Neural cell (in vitro differentiated cells): ENCODE data around the gene ASNS. TPM values are rescaled to one million over a fixed set of nuclear protein-coding genes. Genes with fewer than 3 reads are reported as not detected.

Experiments
- H2AFZ ChIP-seq: fragments of 200-600, 300-800 bp; sonication (generic), shearing (Covaris generic); 2 replicates; pipeline ENCODE4 v1.6.0; 2014; ENCODE audit warnings: low read depth, mild to moderate bottlenecking, antibody characterized with exemption, low read length, moderate library complexity
- H3F3A ChIP-seq: fragments of 200-600 bp; shearing (Covaris generic); 2 replicates; pipeline ENCODE4 v1.6.1; 2016; ENCODE audit warnings: mild to moderate bottlenecking, moderate library complexity, mixed read lengths, antibody characterized with exemption, low read length; ENCODE audit not compliant: insufficient read depth, poor library complexity, severe bottlenecking
- H3K27ac ChIP-seq: fragments of 200-600, 300-800 bp; sonication (generic), shearing (Covaris generic); 2 replicates; pipeline ENCODE4 v1.5.1; 2014; ENCODE audit warnings: mild to moderate bottlenecking, low read length, moderate library complexity
- H3K27me3 ChIP-seq: fragments of 300-800, 200-600 bp; sonication (generic), shearing (Covaris generic); 2 replicates; pipeline ENCODE4 v1.6.0; 2014; ENCODE audit warnings: mild to moderate bottlenecking, low read depth, low read length, moderate library complexity; ENCODE audit not compliant: insufficient read depth
- H3K36me3 ChIP-seq: fragments of 300-800, 200-600 bp; sonication (generic), shearing (Covaris generic); 2 replicates; pipeline ENCODE4 v1.5.1; 2014; ENCODE audit warnings: mild to moderate bottlenecking, antibody characterized with exemption, low read length, moderate library complexity; ENCODE audit not compliant: insufficient read depth
- H3K4me2 ChIP-seq: fragments of 300-800, 200-600 bp; sonication (generic), shearing (Covaris generic); 2 replicates; pipeline ENCODE4 v1.6.0; 2014; ENCODE audit warnings: mild to moderate bottlenecking, low read length
- H3K4me3 ChIP-seq: fragments of 300-800, 200-600 bp; sonication (generic), shearing (Covaris generic); 2 replicates; pipeline ENCODE4 v1.5.1; 2014; ENCODE audit warnings: mild to moderate bottlenecking, low read length, moderate library complexity
- H3K79me2 ChIP-seq: fragments of 200-600 bp; shearing (Covaris generic); replicated peaks from 2 replicates; pipeline ENCODE4 v1.6.0; 2014; ENCODE audit warnings: mild to moderate bottlenecking, low read length, moderate library complexity; ENCODE audit not compliant: insufficient read depth
- H3K9ac ChIP-seq: fragments of 300-800, 200-600 bp; sonication (generic), shearing (Covaris generic); 2 replicates; pipeline ENCODE4 v1.6.1; 2016; ENCODE audit warnings: mild to moderate bottlenecking, low read length, mixed read lengths
- H3K9me2 ChIP-seq: fragments of 200-600 bp; shearing (Covaris generic); 2 replicates; pipeline ENCODE4 v1.6.1; 2016; ENCODE audit warnings: mild to moderate bottlenecking, low read length, mixed read lengths; ENCODE audit not compliant: insufficient read depth
- H3K9me3 ChIP-seq: fragments of 200-600, 300-800 bp; sonication (generic), shearing (Covaris generic); 2 replicates; pipeline ENCODE4 v1.6.1; 2016; ENCODE audit warnings: mild to moderate bottlenecking, mixed run types, low read length, moderate library complexity, mixed read lengths
- H4K20me1 ChIP-seq: fragments of 200-600 bp; shearing (Covaris generic); 2 replicates; pipeline ENCODE4 v1.6.1; 2016; ENCODE audit warnings: mild to moderate bottlenecking, mixed run types; ENCODE audit not compliant: insufficient read depth
- CTCF ChIP-seq: fragments of 450-650 bp; IDR thresholded peaks from 2 replicates; pipeline ENCODE4 v1.5.1; 2014; ENCODE audit warnings: antibody characterized with exemption, mild to moderate bottlenecking, moderate library complexity; ENCODE audit not compliant: poor library complexity, severe bottlenecking
- EP300 ChIP-seq: fragments of 450-650 bp; conservative IDR thresholded peaks from 2 replicates; pipeline ENCODE4 v1.6.1; 2014; ENCODE audit warnings: antibody characterized with exemption, mild to moderate bottlenecking, moderate library complexity; ENCODE audit not compliant: poor library complexity, severe bottlenecking
- EZH2 ChIP-seq: fragments of 200-600, 300-800 bp; shearing (Covaris generic), sonication (generic); IDR thresholded peaks from 2 replicates; pipeline ENCODE4 v1.6.1; 2014; ENCODE audit warnings: antibody characterized with exemption, low read length, borderline replicate concordance, mild to moderate bottlenecking; ENCODE audit not compliant: insufficient read depth, poor library complexity, severe bottlenecking
- MXI1 ChIP-seq: fragments of 450-650 bp; conservative IDR thresholded peaks from 2 replicates; pipeline ENCODE4 v1.6.1; 2014; ENCODE audit warnings: antibody characterized with exemption, mild to moderate bottlenecking; ENCODE audit not compliant: poor library complexity, severe bottlenecking
- POLR2AphosphoS5 ChIP-seq: IDR thresholded peaks from 2 replicates; pipeline ENCODE4 v1.6.1; 2012
- RAD21 ChIP-seq: fragments of 450-650 bp; conservative IDR thresholded peaks from 2 replicates; pipeline ENCODE4 v1.6.1; 2014; ENCODE audit warnings: antibody characterized with exemption, mild to moderate bottlenecking, moderate library complexity
- SMC3 ChIP-seq: fragments of 450-650 bp; conservative IDR thresholded peaks from 2 replicates; pipeline ENCODE4 v1.6.1; 2014; ENCODE audit warnings: antibody characterized with exemption, mild to moderate bottlenecking, moderate library complexity; ENCODE audit not compliant: poor library complexity
- TAF1 ChIP-seq: IDR thresholded peaks from 2 replicates; pipeline ENCODE4 v1.6.1; 2012; ENCODE audit warnings: low read depth
- polyA plus RNA-seq: library from polyadenylated mRNA; depleted of rRNA; stranded (reverse); fragments of >200 nt; gene quantifications from 2 replicates; pipeline ENCODE4 v1.2.3, GENCODE V29; 2014
- TF ChIP-seq, protein P1 (sequence below): IDR thresholded peaks from 2 replicates; pipeline ENCODE4 v1.6.1; 2012; ENCODE audit warnings: borderline replicate concordance

The ASNS gene
- polyA plus RNA-seq, 1 donor from 2014 or later: 176 TPM

- H3F3A ChIP-seq: no peaks in the 10 kb centered on the region
- no peak overlapping the region for H3K27ac ChIP-seq
- no peaks in the 10 kb centered on the region for H3K27me3 ChIP-seq
- no peak overlapping the region for H3K4me3 ChIP-seq
- H2AFZ ChIP-seq: no peak overlapping the region
- no peaks in the 10 kb centered on the region for H4K20me1 ChIP-seq
- no peak overlapping the region for H3K4me2 ChIP-seq
- H3K36me3 ChIP-seq: no peaks in the 10 kb centered on the region
- H3K79me2 ChIP-seq: no peaks in the 10 kb centered on the region
- TF ChIP-seq MXI1 (no peak), SMC3 (no peak), POLR2AphosphoS5 (no peak), RAD21 (no peak), EP300 (no peak), CTCF (no peak), EZH2 (no peak), TAF1 (no peak)
- TF ChIP-seq, protein P1, sequence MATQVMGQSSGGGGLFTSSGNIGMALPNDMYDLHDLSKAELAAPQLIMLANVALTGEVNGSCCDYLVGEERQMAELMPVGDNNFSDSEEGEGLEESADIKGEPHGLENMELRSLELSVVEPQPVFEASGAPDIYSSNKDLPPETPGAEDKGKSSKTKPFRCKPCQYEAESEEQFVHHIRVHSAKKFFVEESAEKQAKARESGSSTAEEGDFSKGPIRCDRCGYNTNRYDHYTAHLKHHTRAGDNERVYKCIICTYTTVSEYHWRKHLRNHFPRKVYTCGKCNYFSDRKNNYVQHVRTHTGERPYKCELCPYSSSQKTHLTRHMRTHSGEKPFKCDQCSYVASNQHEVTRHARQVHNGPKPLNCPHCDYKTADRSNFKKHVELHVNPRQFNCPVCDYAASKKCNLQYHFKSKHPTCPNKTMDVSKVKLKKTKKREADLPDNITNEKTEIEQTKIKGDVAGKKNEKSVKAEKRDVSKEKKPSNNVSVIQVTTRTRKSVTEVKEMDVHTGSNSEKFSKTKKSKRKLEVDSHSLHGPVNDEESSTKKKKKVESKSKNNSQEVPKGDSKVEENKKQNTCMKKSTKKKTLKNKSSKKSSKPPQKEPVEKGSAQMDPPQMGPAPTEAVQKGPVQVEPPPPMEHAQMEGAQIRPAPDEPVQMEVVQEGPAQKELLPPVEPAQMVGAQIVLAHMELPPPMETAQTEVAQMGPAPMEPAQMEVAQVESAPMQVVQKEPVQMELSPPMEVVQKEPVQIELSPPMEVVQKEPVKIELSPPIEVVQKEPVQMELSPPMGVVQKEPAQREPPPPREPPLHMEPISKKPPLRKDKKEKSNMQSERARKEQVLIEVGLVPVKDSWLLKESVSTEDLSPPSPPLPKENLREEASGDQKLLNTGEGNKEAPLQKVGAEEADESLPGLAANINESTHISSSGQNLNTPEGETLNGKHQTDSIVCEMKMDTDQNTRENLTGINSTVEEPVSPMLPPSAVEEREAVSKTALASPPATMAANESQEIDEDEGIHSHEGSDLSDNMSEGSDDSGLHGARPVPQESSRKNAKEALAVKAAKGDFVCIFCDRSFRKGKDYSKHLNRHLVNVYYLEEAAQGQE: no peak
- no peaks in the 10 kb centered on the region for H3K9me2 ChIP-seq
- H3K9ac ChIP-seq: no peak overlapping the region
- H3K9me3 ChIP-seq: no peaks in the 10 kb centered on the region
Measured at GRCh38 chr7:97847791-97848190, 24.4 kb downstream of the ASNS start.

DNA sequence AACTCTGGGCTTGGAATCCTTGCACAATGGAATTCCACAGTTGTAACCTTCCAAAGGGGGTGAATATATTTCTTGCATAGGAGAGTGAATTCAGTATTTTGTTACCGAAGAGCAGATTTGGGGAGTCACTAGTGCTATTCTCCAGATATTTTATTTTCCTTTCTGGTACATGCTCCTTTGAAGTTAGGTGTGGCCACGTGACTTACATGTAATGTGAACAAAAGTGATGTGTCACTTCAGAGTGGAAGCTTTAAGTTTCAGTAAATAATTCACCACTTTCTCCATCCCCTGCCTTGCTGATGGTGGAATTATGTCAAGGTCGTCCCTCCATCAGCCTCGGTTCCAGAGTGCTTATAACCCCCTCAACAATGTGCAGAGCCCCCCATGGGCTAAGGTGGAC, 25.3 kb downstream of the ASNS start:
- Histone ChIP-seq H2AFZ (no peak overlapping the region), H3F3A (no peaks in the 10 kb centered on the region), H3K9me3 (no peaks in the 10 kb centered on the region), H3K4me2 (no peak overlapping the region), H3K4me3 (no peak overlapping the region), H3K9me2 (no peaks in the 10 kb centered on the region), H3K79me2 (no peaks in the 10 kb centered on the region), H3K27me3 (no peaks in the 10 kb centered on the region), H3K36me3 (no peaks in the 10 kb centered on the region), H3K9ac (no peak overlapping the region), H4K20me1 (no peaks in the 10 kb centered on the region), H3K27ac (no peak overlapping the region)
- TF ChIP-seq POLR2AphosphoS5: no peak
- no peak for TF ChIP-seq RAD21
- no peak for TF ChIP-seq EZH2
- no peak for TF ChIP-seq MXI1
- TF ChIP-seq EP300: no peak
- no peak for TF ChIP-seq TAF1
- no peak for TF ChIP-seq SMC3
- no peak for TF ChIP-seq CTCF
- TF ChIP-seq, protein P1: no peak
